Activated CD8-positive, alpha-beta memory T cell treated with anti-CD3 and anti-CD28 coated beads, Interleukin-2, amount 50 U/mL, for 4 hours (primary cell): Measurements from ENCODE around the gene RCCD1.
"Not testable (repeated sequence)": the region's sequence is repeated elsewhere in the genome, so short reads cannot be mapped to it uniquely, and the experiment has no call there.

Experiments
- DNase-seq: peaks from one replicate; pipeline ENCODE4 v3.0.0-alpha.2; 2020

Gene RCCD1

GRCh38 chr15:90918835-90919234 is 35.8 kb upstream of the RCCD1 start:
- no peak for DNase-seq

- no peak for DNase-seq
These were observed 32.8 kb upstream of the RCCD1 start for GRCh38 chr15:90921887-90922286.

GRCh38 chr15:90922712-90923322 is 31.9 kb upstream of the RCCD1 start:
- DNase-seq, result not testable (repeated sequence)

- DNase-seq, result no peak
These were observed 30.3 kb upstream of the RCCD1 start for GRCh38 chr15:90924375-90924774.

- not testable (repeated sequence) for DNase-seq
These were observed 27.9 kb upstream of the RCCD1 start for GRCh38 chr15:90926766-90927165.

- not testable (repeated sequence) for DNase-seq
These were observed 26.6 kb upstream of the RCCD1 start for GRCh38 chr15:90928106-90928505.

- DNase-seq, result no peak
These were observed 25.3 kb upstream of the RCCD1 start for GRCh38 chr15:90929246-90930019.

- DNase-seq, result no peak
These were observed 23.7 kb upstream of the RCCD1 start for GRCh38 chr15:90930861-90931574.

- no peak for DNase-seq
These were observed 23.2 kb upstream of the RCCD1 start for GRCh38 chr15:90931575-90931827.

GRCh38 chr15:90931828-90932659 is 22.6 kb upstream of the RCCD1 start, which contains the start of gene HDDC3:
TSS of gene HDDC3 (minus strand) at chr15:90932549. CDS start at chr15:90932540, 9 bp downstream.
- DNase-seq, result peak; percentile 91

GRCh38 chr15:90932660-90932991 is 22.1 kb upstream of the RCCD1 start:
- no peak for DNase-seq

- DNase-seq, result no peak
These were observed 21.4 kb upstream of the RCCD1 start for GRCh38 chr15:90933301-90933700.

GRCh38 chr15:90934256-90934948 is 20.3 kb upstream of the RCCD1 start:
- DNase-seq, result peak; percentile 84

GRCh38 chr15:90934949-90935751 is 19.5 kb upstream of the RCCD1 start, which contains the start of gene UNC45A:
TSS of gene UNC45A (plus strand) at chr15:90935285. CDS start at chr15:90935325, 40 bp downstream.
- DNase-seq, result peak; percentile 98

- no peak for DNase-seq
These were observed 17.9 kb upstream of the RCCD1 start for GRCh38 chr15:90936823-90937222.

GRCh38 chr15:90938261-90938660 is 16.4 kb upstream of the RCCD1 start:
- DNase-seq, result no peak

GRCh38 chr15:90939756-90940155 is 14.9 kb upstream of the RCCD1 start:
- DNase-seq, result no peak

- DNase-seq, result no peak
These were observed 13.6 kb upstream of the RCCD1 start for GRCh38 chr15:90941038-90941437.

GRCh38 chr15:90942354-90943120 is 12.1 kb upstream of the RCCD1 start:
- DNase-seq, result no peak

- DNase-seq, result no peak
These were observed 9.6 kb upstream of the RCCD1 start for GRCh38 chr15:90945091-90945490.

- DNase-seq, result no peak
These were observed 8.1 kb upstream of the RCCD1 start for GRCh38 chr15:90946538-90946937.
